ENCODE data around the gene DNAJA3.
"Not testable (repeated sequence)": the region's sequence is repeated elsewhere in the genome, so short reads cannot be mapped to it uniquely, and the experiment has no call there.

Gene DNAJA3

GRCh38 chr16:4388271-4389021, 37.2 kb upstream of the DNAJA3 start:
- H3K9ac ChIP-seq (ENCODE audit: low read depth in 1 of 2, low read length in 2 of 2), result no peak overlapping the region
- H3K9me3 ChIP-seq (ENCODE audit: control insufficient read depth in 1 of 2, low read length in 2 of 2), result no peaks in the 10 kb centered on the region
- H3K36me3 ChIP-seq (ENCODE audit: control insufficient read depth in 1 of 2, insufficient read depth in 2 of 2, low read length in 2 of 2), result peaks cover 8 to 61% of the 10 kb centered on the region in 2 donors
- H3K27me3 ChIP-seq (ENCODE audit: control insufficient read depth in 1 of 2, insufficient read depth in 2 of 2, low read length in 2 of 2), result no peaks in the 10 kb centered on the region
- H3K4me1 ChIP-seq (ENCODE audit: control insufficient read depth in 1 of 2, insufficient read depth in 2 of 2, low read length in 2 of 2), result peaks cover 0 to 3% of the 10 kb centered on the region in 2 donors
- no peak overlapping the region for H3K4me3 ChIP-seq (ENCODE audit: low read depth in 1 of 2, low read length in 2 of 2)
- no peak overlapping the region for H3K27ac ChIP-seq (ENCODE audit: low read depth, low read length)

GRCh38 chr16:4389051-4389955, 36.4 kb upstream of the DNAJA3 start:
- Histone ChIP-seq H3K27me3 (ENCODE audit: control insufficient read depth in 1 of 2, insufficient read depth in 2 of 2, low read length in 2 of 2) (no peaks in the 10 kb centered on the region), H3K36me3 (ENCODE audit: control insufficient read depth in 1 of 2, insufficient read depth in 2 of 2, low read length in 2 of 2) (peaks cover 8 to 57% of the 10 kb centered on the region in 2 donors), H3K9me3 (ENCODE audit: control insufficient read depth in 1 of 2, low read length in 2 of 2) (no peaks in the 10 kb centered on the region), H3K9ac (ENCODE audit: low read depth in 1 of 2, low read length in 2 of 2) (no peak overlapping the region), H3K4me1 (ENCODE audit: control insufficient read depth in 1 of 2, insufficient read depth in 2 of 2, low read length in 2 of 2) (peaks cover 0 to 3% of the 10 kb centered on the region in 2 donors), H3K4me3 (ENCODE audit: low read depth in 1 of 2, low read length in 2 of 2) (no peak overlapping the region), H3K27ac (ENCODE audit: low read depth, low read length) (peak overlapping the region; percentile 10)

GRCh38 chr16:4390266-4391260, 35.1 kb upstream of the DNAJA3 start:
- H3K9me3 ChIP-seq (ENCODE audit: control insufficient read depth in 1 of 2, low read length in 2 of 2), result no peaks in the 10 kb centered on the region
- no peak overlapping the region for H3K9ac ChIP-seq (ENCODE audit: low read depth in 1 of 2, low read length in 2 of 2)
- peaks cover 6 to 63% of the 10 kb centered on the region in 2 donors for H3K36me3 ChIP-seq (ENCODE audit: control insufficient read depth in 1 of 2, insufficient read depth in 2 of 2, low read length in 2 of 2)
- peaks cover 0 to 3% of the 10 kb centered on the region in 2 donors for H3K4me1 ChIP-seq (ENCODE audit: control insufficient read depth in 1 of 2, insufficient read depth in 2 of 2, low read length in 2 of 2)
- no peaks in the 10 kb centered on the region for H3K27me3 ChIP-seq (ENCODE audit: control insufficient read depth in 1 of 2, insufficient read depth in 2 of 2, low read length in 2 of 2)
- H3K4me3 ChIP-seq (ENCODE audit: low read depth in 1 of 2, low read length in 2 of 2), result no peak overlapping the region
- no peak overlapping the region for H3K27ac ChIP-seq (ENCODE audit: low read depth, low read length)

- Histone ChIP-seq H3K9me3 (ENCODE audit: control insufficient read depth in 1 of 2, low read length in 2 of 2) (no peaks in the 10 kb centered on the region), H3K9ac (ENCODE audit: low read depth in 1 of 2, low read length in 2 of 2) (no peak overlapping the region), H3K27ac (ENCODE audit: low read depth, low read length) (no peak overlapping the region), H3K36me3 (ENCODE audit: control insufficient read depth in 1 of 2, insufficient read depth in 2 of 2, low read length in 2 of 2) (peaks cover 3 to 66% of the 10 kb centered on the region in 2 donors), H3K27me3 (ENCODE audit: control insufficient read depth in 1 of 2, insufficient read depth in 2 of 2, low read length in 2 of 2) (no peaks in the 10 kb centered on the region), H3K4me1 (ENCODE audit: control insufficient read depth in 1 of 2, insufficient read depth in 2 of 2, low read length in 2 of 2) (peaks cover 0 to 3% of the 10 kb centered on the region in 2 donors), H3K4me3 (ENCODE audit: low read depth in 1 of 2, low read length in 2 of 2) (no peak overlapping the region)
Observed at GRCh38 chr16:4391631-4392381, 33.9 kb upstream of the DNAJA3 start.

- H3K4me1 ChIP-seq (ENCODE audit: control insufficient read depth in 1 of 2, insufficient read depth in 2 of 2, low read length in 2 of 2), result peaks cover 0 to 3% of the 10 kb centered on the region in 2 donors
- no peak overlapping the region for H3K27ac ChIP-seq (ENCODE audit: low read depth, low read length)
Observed at GRCh38 chr16:4392382-4393239, 33.1 kb upstream of the DNAJA3 start.

GRCh38 chr16:4393240-4393600, 32.4 kb upstream of the DNAJA3 start:
- Histone ChIP-seq H3K4me1 (ENCODE audit: control insufficient read depth in 1 of 2, insufficient read depth in 2 of 2, low read length in 2 of 2) (peaks cover 0 to 3% of the 10 kb centered on the region in 2 donors), H3K9ac (ENCODE audit: low read depth in 1 of 2, low read length in 2 of 2) (no peak overlapping the region), H3K9me3 (ENCODE audit: control insufficient read depth in 1 of 2, low read length in 2 of 2) (no peaks in the 10 kb centered on the region), H3K36me3 (ENCODE audit: control insufficient read depth in 1 of 2, insufficient read depth in 2 of 2, low read length in 2 of 2) (peaks cover 3 to 54% of the 10 kb centered on the region in 2 donors), H3K27me3 (ENCODE audit: control insufficient read depth in 1 of 2, insufficient read depth in 2 of 2, low read length in 2 of 2) (no peaks in the 10 kb centered on the region), H3K4me3 (ENCODE audit: low read depth in 1 of 2, low read length in 2 of 2) (no peak overlapping the region), H3K27ac (ENCODE audit: low read depth, low read length) (no peak overlapping the region)

More at GRCh38 chr16:4392382-4393239, 33.1 kb upstream of the DNAJA3 start:
- no peak overlapping the region for H3K4me3 ChIP-seq (ENCODE audit: low read depth in 1 of 2, low read length in 2 of 2)
- peaks cover 3 to 60% of the 10 kb centered on the region in 2 donors for H3K36me3 ChIP-seq (ENCODE audit: control insufficient read depth in 1 of 2, insufficient read depth in 2 of 2, low read length in 2 of 2)
- H3K9me3 ChIP-seq (ENCODE audit: control insufficient read depth in 1 of 2, low read length in 2 of 2), result no peaks in the 10 kb centered on the region
- no peaks in the 10 kb centered on the region for H3K27me3 ChIP-seq (ENCODE audit: control insufficient read depth in 1 of 2, insufficient read depth in 2 of 2, low read length in 2 of 2)
- no peak overlapping the region for H3K9ac ChIP-seq (ENCODE audit: low read depth in 1 of 2, low read length in 2 of 2)

- not testable (repeated sequence) for H3K9me3 ChIP-seq (ENCODE audit: control insufficient read depth in 1 of 2, low read length in 2 of 2)
- H3K36me3 ChIP-seq (ENCODE audit: control insufficient read depth in 1 of 2, insufficient read depth in 2 of 2, low read length in 2 of 2), result peaks cover 3 to 51% of the 10 kb centered on the region in 2 donors
Observed at GRCh38 chr16:4393850-4394249, 31.8 kb upstream of the DNAJA3 start.

GRCh38 chr16:4395055-4395726, 30.5 kb upstream of the DNAJA3 start:
- Histone ChIP-seq H3K36me3 (ENCODE audit: control insufficient read depth in 1 of 2, insufficient read depth in 2 of 2, low read length in 2 of 2) (peaks cover 3 to 44% of the 10 kb centered on the region in 2 donors), H3K27me3 (ENCODE audit: control insufficient read depth in 1 of 2, insufficient read depth in 2 of 2, low read length in 2 of 2) (no peaks in the 10 kb centered on the region), H3K9me3 (ENCODE audit: control insufficient read depth in 1 of 2, low read length in 2 of 2) (no peaks in the 10 kb centered on the region), H3K4me1 (ENCODE audit: control insufficient read depth in 1 of 2, insufficient read depth in 2 of 2, low read length in 2 of 2) (peaks cover 0 to 3% of the 10 kb centered on the region in 2 donors), H3K27ac (ENCODE audit: low read depth, low read length) (no peak overlapping the region), H3K9ac (ENCODE audit: low read depth in 1 of 2, low read length in 2 of 2) (no peak overlapping the region), H3K4me3 (ENCODE audit: low read depth in 1 of 2, low read length in 2 of 2) (no peak overlapping the region)

More at GRCh38 chr16:4393850-4394249, 31.8 kb upstream of the DNAJA3 start:
- not testable (repeated sequence) for H3K4me1 ChIP-seq (ENCODE audit: control insufficient read depth in 1 of 2, insufficient read depth in 2 of 2, low read length in 2 of 2); H3K9ac ChIP-seq (ENCODE audit: low read depth in 1 of 2, low read length in 2 of 2); H3K4me3 ChIP-seq (ENCODE audit: low read depth in 1 of 2, low read length in 2 of 2); H3K27ac ChIP-seq (ENCODE audit: low read depth, low read length); H3K27me3 ChIP-seq (ENCODE audit: control insufficient read depth in 1 of 2, insufficient read depth in 2 of 2, low read length in 2 of 2)

All from duodenal mucosa (tissue), 2 donors.